ENCODE measurements around the gene BBS12.

The BBS12 gene

DNA sequence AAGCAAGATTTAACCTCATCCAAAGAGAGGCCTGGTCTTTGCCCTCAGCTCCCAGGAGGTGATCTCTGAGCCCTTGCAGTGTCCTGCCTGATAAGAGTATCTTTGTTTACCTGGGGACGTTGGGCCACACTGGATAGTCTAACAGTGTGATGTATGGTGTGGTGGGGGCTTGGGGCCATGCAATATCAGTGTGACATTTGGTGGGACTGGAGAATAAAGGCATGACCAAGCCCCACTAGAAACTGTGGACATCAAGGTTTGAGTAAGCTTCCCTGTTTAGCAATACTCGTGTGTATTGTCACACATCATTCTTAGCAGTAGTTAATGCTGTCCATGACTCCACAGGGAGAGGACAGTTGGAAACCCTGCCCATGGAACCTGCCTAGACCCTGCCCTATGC is 34.4 kb downstream of the BBS12 start:
- ATAC-seq = no peak
- TF ChIP-seq, protein P1, sequence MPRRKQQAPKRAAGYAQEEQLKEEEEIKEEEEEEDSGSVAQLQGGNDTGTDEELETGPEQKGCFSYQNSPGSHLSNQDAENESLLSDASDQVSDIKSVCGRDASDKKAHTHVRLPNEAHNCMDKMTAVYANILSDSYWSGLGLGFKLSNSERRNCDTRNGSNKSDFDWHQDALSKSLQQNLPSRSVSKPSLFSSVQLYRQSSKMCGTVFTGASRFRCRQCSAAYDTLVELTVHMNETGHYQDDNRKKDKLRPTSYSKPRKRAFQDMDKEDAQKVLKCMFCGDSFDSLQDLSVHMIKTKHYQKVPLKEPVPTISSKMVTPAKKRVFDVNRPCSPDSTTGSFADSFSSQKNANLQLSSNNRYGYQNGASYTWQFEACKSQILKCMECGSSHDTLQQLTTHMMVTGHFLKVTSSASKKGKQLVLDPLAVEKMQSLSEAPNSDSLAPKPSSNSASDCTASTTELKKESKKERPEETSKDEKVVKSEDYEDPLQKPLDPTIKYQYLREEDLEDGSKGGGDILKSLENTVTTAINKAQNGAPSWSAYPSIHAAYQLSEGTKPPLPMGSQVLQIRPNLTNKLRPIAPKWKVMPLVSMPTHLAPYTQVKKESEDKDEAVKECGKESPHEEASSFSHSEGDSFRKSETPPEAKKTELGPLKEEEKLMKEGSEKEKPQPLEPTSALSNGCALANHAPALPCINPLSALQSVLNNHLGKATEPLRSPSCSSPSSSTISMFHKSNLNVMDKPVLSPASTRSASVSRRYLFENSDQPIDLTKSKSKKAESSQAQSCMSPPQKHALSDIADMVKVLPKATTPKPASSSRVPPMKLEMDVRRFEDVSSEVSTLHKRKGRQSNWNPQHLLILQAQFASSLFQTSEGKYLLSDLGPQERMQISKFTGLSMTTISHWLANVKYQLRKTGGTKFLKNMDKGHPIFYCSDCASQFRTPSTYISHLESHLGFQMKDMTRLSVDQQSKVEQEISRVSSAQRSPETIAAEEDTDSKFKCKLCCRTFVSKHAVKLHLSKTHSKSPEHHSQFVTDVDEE (CRISPR knock-in tag; IDR thresholded peaks at IDR 0.05) = no peak
- TF ChIP-seq, protein P2, sequence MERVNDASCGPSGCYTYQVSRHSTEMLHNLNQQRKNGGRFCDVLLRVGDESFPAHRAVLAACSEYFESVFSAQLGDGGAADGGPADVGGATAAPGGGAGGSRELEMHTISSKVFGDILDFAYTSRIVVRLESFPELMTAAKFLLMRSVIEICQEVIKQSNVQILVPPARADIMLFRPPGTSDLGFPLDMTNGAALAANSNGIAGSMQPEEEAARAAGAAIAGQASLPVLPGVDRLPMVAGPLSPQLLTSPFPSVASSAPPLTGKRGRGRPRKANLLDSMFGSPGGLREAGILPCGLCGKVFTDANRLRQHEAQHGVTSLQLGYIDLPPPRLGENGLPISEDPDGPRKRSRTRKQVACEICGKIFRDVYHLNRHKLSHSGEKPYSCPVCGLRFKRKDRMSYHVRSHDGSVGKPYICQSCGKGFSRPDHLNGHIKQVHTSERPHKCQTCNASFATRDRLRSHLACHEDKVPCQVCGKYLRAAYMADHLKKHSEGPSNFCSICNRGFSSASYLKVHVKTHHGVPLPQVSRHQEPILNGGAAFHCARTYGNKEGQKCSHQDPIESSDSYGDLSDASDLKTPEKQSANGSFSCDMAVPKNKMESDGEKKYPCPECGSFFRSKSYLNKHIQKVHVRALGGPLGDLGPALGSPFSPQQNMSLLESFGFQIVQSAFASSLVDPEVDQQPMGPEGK (CRISPR knock-in tag; IDR thresholded peaks at IDR 0.05; ENCODE audit: borderline replicate concordance) = no peak
- TF ChIP-seq ZNF70 (CRISPR knock-in tag; IDR thresholded peaks at IDR 0.05) = no peak
- TF ChIP-seq ZNF565 (CRISPR knock-in tag; conservative IDR thresholded peaks at IDR 0.05; ENCODE audit: low read depth) = no peak
- TF ChIP-seq, protein P3, sequence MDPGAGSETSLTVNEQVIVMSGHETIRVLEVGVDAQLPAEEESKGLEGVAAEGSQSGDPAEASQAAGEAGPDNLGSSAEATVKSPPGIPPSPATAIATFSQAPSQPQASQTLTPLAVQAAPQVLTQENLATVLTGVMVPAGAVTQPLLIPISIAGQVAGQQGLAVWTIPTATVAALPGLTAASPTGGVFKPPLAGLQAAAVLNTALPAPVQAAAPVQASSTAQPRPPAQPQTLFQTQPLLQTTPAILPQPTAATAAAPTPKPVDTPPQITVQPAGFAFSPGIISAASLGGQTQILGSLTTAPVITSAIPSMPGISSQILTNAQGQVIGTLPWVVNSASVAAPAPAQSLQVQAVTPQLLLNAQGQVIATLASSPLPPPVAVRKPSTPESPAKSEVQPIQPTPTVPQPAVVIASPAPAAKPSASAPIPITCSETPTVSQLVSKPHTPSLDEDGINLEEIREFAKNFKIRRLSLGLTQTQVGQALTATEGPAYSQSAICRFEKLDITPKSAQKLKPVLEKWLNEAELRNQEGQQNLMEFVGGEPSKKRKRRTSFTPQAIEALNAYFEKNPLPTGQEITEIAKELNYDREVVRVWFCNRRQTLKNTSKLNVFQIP (CRISPR knock-in tag; IDR thresholded peaks at IDR 0.05; ENCODE audit: borderline replicate concordance, low read depth) = no peak
- TF ChIP-seq BACH2 (CRISPR knock-in tag; IDR thresholded peaks at IDR 0.05; ENCODE audit: borderline replicate concordance) = no peak
- TF ChIP-seq, protein P4, sequence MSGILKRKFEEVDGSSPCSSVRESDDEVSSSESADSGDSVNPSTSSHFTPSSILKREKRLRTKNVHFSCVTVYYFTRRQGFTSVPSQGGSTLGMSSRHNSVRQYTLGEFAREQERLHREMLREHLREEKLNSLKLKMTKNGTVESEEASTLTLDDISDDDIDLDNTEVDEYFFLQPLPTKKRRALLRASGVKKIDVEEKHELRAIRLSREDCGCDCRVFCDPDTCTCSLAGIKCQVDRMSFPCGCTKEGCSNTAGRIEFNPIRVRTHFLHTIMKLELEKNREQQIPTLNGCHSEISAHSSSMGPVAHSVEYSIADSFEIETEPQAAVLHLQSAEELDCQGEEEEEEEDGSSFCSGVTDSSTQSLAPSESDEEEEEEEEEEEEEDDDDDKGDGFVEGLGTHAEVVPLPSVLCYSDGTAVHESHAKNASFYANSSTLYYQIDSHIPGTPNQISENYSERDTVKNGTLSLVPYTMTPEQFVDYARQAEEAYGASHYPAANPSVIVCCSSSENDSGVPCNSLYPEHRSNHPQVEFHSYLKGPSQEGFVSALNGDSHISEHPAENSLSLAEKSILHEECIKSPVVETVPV (CRISPR knock-in tag; IDR thresholded peaks at IDR 0.05) = no peak
- TF ChIP-seq TCF4 (CRISPR knock-in tag; IDR thresholded peaks at IDR 0.05; ENCODE audit: borderline replicate concordance) = no peak
- no peak for TF ChIP-seq CSDC2 (CRISPR knock-in tag; IDR thresholded peaks at IDR 0.05)
- TF ChIP-seq ZC3H10 (CRISPR knock-in tag; IDR thresholded peaks at IDR 0.05) = no peak
- no peak for TF ChIP-seq PPARA (CRISPR knock-in tag; IDR thresholded peaks at IDR 0.05; ENCODE audit: borderline replicate concordance)
- TF ChIP-seq GLIS3 (CRISPR knock-in tag; IDR thresholded peaks at IDR 0.05) = no peak
- TF ChIP-seq SNAI2 (CRISPR knock-in tag; IDR thresholded peaks at IDR 0.05) = no peak
- TF ChIP-seq, protein P5, sequence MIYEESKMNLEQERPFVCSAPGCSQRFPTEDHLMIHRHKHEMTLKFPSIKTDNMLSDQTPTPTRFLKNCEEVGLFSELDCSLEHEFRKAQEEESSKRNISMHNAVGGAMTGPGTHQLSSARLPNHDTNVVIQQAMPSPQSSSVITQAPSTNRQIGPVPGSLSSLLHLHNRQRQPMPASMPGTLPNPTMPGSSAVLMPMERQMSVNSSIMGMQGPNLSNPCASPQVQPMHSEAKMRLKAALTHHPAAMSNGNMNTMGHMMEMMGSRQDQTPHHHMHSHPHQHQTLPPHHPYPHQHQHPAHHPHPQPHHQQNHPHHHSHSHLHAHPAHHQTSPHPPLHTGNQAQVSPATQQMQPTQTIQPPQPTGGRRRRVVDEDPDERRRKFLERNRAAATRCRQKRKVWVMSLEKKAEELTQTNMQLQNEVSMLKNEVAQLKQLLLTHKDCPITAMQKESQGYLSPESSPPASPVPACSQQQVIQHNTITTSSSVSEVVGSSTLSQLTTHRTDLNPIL (CRISPR knock-in tag; IDR thresholded peaks at IDR 0.05; ENCODE audit: low read depth) = no peak
- no peak for TF ChIP-seq TOX (CRISPR knock-in tag; IDR thresholded peaks at IDR 0.05; ENCODE audit: borderline replicate concordance)
- TF ChIP-seq ARNTL (CRISPR knock-in tag; IDR thresholded peaks at IDR 0.05; ENCODE audit: borderline replicate concordance, low read depth) = no peak
- no peak for TF ChIP-seq ZNF8 (CRISPR knock-in tag; IDR thresholded peaks at IDR 0.05)
- TF ChIP-seq RARB (CRISPR knock-in tag; IDR thresholded peaks at IDR 0.05) = no peak
- TF ChIP-seq ESRRG (CRISPR knock-in tag; IDR thresholded peaks at IDR 0.05) = no peak

DNA sequence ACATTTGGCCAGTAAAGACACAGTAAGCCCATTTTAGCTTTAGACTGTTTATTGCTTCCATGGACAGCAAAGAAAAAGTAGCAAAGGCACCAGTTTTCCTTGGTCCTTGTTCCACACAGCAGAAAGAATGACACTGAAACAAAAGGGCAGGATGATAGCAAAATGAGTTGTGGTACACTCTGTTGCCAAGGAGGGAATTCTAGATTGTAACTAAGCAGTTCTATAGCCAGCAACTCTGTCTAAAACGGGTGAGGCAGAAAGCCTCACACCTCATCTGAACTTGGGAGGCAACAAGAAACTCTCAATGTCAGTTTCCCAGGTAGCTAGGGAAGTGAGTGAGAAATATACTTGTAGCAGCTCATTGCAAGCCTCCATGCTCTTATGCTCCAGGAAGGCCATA is 39.2 kb downstream of the BBS12 start:
- ATAC-seq = no peak
- no peak for TF ChIP-seq ZC3H10 (CRISPR knock-in tag; IDR thresholded peaks at IDR 0.05)
- no peak for TF ChIP-seq ESRRG (CRISPR knock-in tag; IDR thresholded peaks at IDR 0.05)
- TF ChIP-seq, protein P1 (CRISPR knock-in tag; IDR thresholded peaks at IDR 0.05) = no peak
- TF ChIP-seq, protein P4 (CRISPR knock-in tag; IDR thresholded peaks at IDR 0.05) = no peak
- no peak for TF ChIP-seq BACH2 (CRISPR knock-in tag; IDR thresholded peaks at IDR 0.05; ENCODE audit: borderline replicate concordance)
- TF ChIP-seq GLIS3 (CRISPR knock-in tag; IDR thresholded peaks at IDR 0.05) = no peak
- TF ChIP-seq ZFP30 (CRISPR knock-in tag; IDR thresholded peaks at IDR 0.05) = no peak
- no peak for TF ChIP-seq ISL1 (CRISPR knock-in tag; IDR thresholded peaks at IDR 0.05)
- no peak for TF ChIP-seq ARNTL (CRISPR knock-in tag; IDR thresholded peaks at IDR 0.05; ENCODE audit: borderline replicate concordance, low read depth)

Data from SK-N-SH treated with all-trans-retinoic acid at 6 μM for 48 hours (cell line).